ENCODE results near the gene HEBP1.

DNA sequence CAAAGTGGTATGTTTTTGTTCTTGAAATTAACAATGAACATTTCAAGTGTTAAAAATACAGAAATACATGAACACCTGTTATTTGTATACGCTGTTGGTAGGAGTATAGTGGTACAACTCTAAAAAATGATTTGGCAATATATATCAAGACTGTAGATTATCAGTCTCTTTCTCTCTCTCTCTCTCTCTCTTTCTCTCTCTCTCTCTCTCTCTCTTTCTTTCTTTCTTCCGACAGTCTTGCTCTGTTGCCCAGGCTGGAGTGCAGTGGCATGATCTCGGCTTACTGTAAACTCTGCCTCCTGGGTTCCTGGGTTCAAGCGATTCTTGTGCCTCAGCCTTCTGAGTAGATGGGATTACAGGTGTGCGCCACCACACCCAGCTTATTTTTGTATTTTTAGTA lies 12.6 kb downstream of the HEBP1 start:
- TF ChIP-seq POLR2A (IDR thresholded peaks at IDR 0.05) = no peak
- no peak for TF ChIP-seq CTCF (IDR thresholded peaks at IDR 0.05)
- no peak for TF ChIP-seq POLR2AphosphoS5 (IDR thresholded peaks at IDR 0.05)

All from sigmoid colon (tissue), 4 donors.